HG03097 (cell line): ENCODE data around the gene CSMD2.
"Not testable (repeated sequence)": the region's sequence is repeated elsewhere in the genome, so short reads cannot be mapped to it uniquely, and the experiment has no call there.

Source experiments
- ATAC-seq: cut with Tn5 transposase; IDR thresholded peaks from one replicate; pipeline ENCODE4 v1.9.1; 2021; ENCODE audit not compliant: unreplicated experiment, low FRiP score

CSMD2 gene

GRCh38 chr1:34164771-34165391, at the start of gene CSMD2:
TSS of gene CSMD2 (minus strand) at chr1:34165230. CDS start at chr1:34165097, 133 bp downstream.
- no peak for ATAC-seq

GRCh38 chr1:34213956-34214355, 48.9 kb upstream of the CSMD2 start:
- no peak for ATAC-seq

- no peak for ATAC-seq
These were observed 47.6 kb upstream of the CSMD2 start for GRCh38 chr1:34212673-34213072.

- no peak for ATAC-seq
These were observed 34.9 kb upstream of the CSMD2 start for GRCh38 chr1:34199927-34200326.

- ATAC-seq: no peak
These were observed 27.6 kb upstream of the CSMD2 start for GRCh38 chr1:34192621-34193020.

- ATAC-seq: no peak
These were observed 25.7 kb upstream of the CSMD2 start for GRCh38 chr1:34190692-34191091.

GRCh38 chr1:34188985-34189384, 24.0 kb upstream of the CSMD2 start:
- ATAC-seq: no peak

- ATAC-seq: no peak
These were observed 23.4 kb upstream of the CSMD2 start for GRCh38 chr1:34188418-34188817.

GRCh38 chr1:34186741-34187494, 21.9 kb upstream of the CSMD2 start:
- no peak for ATAC-seq

GRCh38 chr1:34183381-34183780, 18.4 kb upstream of the CSMD2 start:
- not testable (repeated sequence) for ATAC-seq

GRCh38 chr1:34178072-34178471, 13.0 kb upstream of the CSMD2 start:
- ATAC-seq: no peak

- ATAC-seq: no peak
These were observed 12.0 kb upstream of the CSMD2 start, which contains the start of gene C1orf94 for GRCh38 chr1:34176830-34177603. TSS of gene C1orf94 (plus strand) at chr1:34176907. CDS start at chr1:34177790, 883 bp downstream.

- no peak for ATAC-seq
These were observed 10.7 kb upstream of the CSMD2 start for GRCh38 chr1:34175744-34176143.

- ATAC-seq: no peak
These were observed 2.4 kb upstream of the CSMD2 start for GRCh38 chr1:34167389-34167788.

GRCh38 chr1:34166625-34167361, 1.8 kb upstream of the CSMD2 start:
- ATAC-seq: no peak

- ATAC-seq: no peak
These were observed 1.2 kb upstream of the CSMD2 start for GRCh38 chr1:34166191-34166624.

GRCh38 chr1:34165422-34165921, 442 bp upstream of the CSMD2 start:
- ATAC-seq: no peak

- ATAC-seq: no peak
These were observed 968 bp downstream of the CSMD2 start for GRCh38 chr1:34163792-34164731.
